Panc1 (cell line): ENCODE results near the gene TMEM256.

Source experiments
- POLR2AphosphoS5 ChIP-seq: IDR thresholded peaks from 2 replicates; pipeline ENCODE4 v1.6.1; 2012; ENCODE audit warnings: mild to moderate bottlenecking, low read depth, low read length, moderate library complexity
- TCF7L2 ChIP-seq: IDR thresholded peaks from 2 replicates; pipeline ENCODE4 v1.6.1; 2011; ENCODE audit warnings: mild to moderate bottlenecking, low read depth, low read length, inconsistent platforms
- TF ChIP-seq, protein P1 (sequence below): fragments of 450-650 bp; IDR thresholded peaks from 2 replicates; pipeline ENCODE4 v1.5.1; 2017; ENCODE audit warnings: mild to moderate bottlenecking

DNA sequence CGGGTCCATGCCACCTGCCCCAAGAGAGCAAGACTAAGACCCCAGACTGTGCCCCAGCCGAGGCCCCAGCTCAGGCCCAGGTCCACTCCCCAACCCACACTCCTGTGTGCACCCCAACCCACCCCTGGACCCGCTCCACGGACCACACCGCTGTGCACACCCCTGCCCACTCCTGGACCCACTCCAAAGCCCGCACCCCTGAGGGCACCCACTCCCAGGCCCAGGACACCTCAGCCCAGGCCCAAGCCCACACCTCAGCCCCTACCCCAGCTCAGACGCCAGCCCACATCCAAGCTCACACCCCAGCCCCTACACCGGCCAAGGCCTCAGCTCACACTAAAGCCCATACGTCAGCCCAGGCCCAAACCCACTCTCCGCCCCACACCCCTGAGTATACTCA lies 25.8 kb upstream of the TMEM256 start:
- TF ChIP-seq, protein P1, sequence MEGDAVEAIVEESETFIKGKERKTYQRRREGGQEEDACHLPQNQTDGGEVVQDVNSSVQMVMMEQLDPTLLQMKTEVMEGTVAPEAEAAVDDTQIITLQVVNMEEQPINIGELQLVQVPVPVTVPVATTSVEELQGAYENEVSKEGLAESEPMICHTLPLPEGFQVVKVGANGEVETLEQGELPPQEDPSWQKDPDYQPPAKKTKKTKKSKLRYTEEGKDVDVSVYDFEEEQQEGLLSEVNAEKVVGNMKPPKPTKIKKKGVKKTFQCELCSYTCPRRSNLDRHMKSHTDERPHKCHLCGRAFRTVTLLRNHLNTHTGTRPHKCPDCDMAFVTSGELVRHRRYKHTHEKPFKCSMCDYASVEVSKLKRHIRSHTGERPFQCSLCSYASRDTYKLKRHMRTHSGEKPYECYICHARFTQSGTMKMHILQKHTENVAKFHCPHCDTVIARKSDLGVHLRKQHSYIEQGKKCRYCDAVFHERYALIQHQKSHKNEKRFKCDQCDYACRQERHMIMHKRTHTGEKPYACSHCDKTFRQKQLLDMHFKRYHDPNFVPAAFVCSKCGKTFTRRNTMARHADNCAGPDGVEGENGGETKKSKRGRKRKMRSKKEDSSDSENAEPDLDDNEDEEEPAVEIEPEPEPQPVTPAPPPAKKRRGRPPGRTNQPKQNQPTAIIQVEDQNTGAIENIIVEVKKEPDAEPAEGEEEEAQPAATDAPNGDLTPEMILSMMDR = no peak
- TF ChIP-seq TCF7L2 (no peak), POLR2AphosphoS5 (no peak)
